Stimulated activated CD8-positive, alpha-beta memory T cell treated with anti-CD3 and anti-CD28 coated beads, Interleukin-2, amount 100 ng/mL, for 48 hours (primary cell): Measurements from ENCODE around the gene MYBL2.
"Not testable (repeated sequence)": the region's sequence is repeated elsewhere in the genome, so short reads cannot be mapped to it uniquely, and the experiment has no call there.

Experiments used
- DNase-seq, 2 donors: peaks; one replicate each; pipeline ENCODE4 v3.0.0-alpha.2; 2020; ENCODE audit warnings: low read depth in 2 of 2

Gene MYBL2

GRCh38 chr20:43751167-43752050, 84.5 kb downstream of the MYBL2 start:
- peak in 1 of 2 donors; percentile 48 for DNase-seq

GRCh38 chr20:43752051-43752360, 85.1 kb downstream of the MYBL2 start:
- no peak for DNase-seq

DNA sequence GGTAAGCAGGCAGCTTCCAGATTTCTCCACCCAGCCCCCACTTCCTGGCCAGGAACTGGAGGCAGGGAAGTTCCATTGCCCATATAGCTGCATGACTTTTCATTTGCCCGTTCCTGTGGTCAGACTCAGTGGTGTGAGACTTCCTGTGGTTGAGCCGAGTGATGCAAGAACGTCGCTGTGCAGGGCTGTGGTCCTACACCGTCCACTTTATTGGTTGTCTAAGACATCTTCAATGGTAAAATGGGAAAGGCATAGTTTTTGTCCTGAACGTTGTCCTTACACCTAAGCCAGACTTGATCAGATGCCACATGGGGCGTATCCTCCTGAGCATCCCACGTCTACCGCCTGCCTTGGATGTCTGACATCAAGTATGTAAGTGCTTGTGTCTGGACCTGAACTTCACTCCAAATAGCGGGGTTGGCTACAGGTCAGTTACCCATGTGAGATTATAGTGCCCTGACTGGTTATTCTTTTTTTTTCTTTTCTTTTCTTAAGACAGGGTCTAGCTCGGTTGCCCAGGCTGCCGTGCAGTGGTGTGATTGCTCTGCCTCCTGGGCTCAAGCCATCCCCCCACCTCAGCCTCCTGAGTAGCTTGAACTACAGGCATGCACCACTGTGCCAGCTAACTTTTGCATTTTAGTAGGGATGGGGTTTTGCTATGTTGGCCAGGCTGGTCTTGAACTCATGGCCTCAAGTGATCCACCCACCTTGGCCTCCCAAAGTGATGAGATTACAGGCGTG, 85.8 kb downstream of the MYBL2 start:
- peak; percentile 30 to 39 for DNase-seq

DNA sequence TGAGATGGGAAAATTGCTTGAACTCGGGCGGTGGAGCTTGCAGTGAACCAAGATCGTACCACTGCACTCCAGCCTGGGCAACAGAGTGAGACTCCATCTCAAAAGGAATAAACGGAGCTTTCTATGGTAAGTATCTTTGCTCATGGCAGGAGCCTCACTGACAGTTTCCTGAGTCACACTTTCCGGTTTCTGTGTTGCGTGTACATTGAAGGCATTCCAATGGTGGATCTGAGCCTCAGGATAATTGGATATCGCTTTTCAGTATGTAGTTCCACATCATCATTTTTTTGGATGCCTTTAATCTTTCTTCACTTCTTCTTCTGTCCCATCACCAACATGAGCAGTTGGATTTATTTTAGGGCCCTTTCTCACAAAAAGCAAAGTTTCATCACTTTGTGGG, 88.5 kb downstream of the MYBL2 start:
- no peak for DNase-seq

DNA sequence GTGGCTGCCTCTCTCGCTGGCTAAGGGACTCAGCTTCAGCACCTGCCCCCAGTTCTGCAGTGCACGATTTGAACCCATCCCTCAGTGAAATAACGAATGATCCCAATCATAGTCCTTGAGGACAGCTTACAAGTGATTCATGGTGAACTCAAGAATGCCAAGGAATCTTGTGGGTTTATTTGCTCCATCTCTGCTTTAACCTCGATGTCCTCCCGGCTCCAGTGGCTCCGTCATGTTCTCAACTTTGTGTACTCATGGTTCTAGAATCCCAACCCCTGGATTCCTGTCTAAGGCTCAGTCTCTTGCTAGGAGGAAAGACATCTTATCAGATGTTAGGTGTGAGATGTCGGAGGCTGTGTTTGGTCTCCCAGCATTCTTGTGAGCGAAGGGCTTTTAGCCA, 88.9 kb downstream of the MYBL2 start:
- no peak for DNase-seq

GRCh38 chr20:43757888-43758287, 91.0 kb downstream of the MYBL2 start:
- not testable (repeated sequence) for DNase-seq

GRCh38 chr20:43761386-43762340, 94.7 kb downstream of the MYBL2 start:
- DNase-seq: no peak

GRCh38 chr20:43762911-43763310, 96.0 kb downstream of the MYBL2 start:
- DNase-seq: no peak

GRCh38 chr20:43765916-43766315, 99.0 kb downstream of the MYBL2 start:
- no peak for DNase-seq
